DMS 273 (cell line): ENCODE measurements around the gene SLC22A7.
A peak's percentile ranks its signal among the peaks of the same experiment; 100 is the strongest.

ENCODE experiments used
- DNase-seq: peaks from one replicate; lab custom pipeline; 2025; ENCODE audit not compliant: unreplicated experiment; lab: John Stamatoyannopoulos, UW

Gene SLC22A7

DNA sequence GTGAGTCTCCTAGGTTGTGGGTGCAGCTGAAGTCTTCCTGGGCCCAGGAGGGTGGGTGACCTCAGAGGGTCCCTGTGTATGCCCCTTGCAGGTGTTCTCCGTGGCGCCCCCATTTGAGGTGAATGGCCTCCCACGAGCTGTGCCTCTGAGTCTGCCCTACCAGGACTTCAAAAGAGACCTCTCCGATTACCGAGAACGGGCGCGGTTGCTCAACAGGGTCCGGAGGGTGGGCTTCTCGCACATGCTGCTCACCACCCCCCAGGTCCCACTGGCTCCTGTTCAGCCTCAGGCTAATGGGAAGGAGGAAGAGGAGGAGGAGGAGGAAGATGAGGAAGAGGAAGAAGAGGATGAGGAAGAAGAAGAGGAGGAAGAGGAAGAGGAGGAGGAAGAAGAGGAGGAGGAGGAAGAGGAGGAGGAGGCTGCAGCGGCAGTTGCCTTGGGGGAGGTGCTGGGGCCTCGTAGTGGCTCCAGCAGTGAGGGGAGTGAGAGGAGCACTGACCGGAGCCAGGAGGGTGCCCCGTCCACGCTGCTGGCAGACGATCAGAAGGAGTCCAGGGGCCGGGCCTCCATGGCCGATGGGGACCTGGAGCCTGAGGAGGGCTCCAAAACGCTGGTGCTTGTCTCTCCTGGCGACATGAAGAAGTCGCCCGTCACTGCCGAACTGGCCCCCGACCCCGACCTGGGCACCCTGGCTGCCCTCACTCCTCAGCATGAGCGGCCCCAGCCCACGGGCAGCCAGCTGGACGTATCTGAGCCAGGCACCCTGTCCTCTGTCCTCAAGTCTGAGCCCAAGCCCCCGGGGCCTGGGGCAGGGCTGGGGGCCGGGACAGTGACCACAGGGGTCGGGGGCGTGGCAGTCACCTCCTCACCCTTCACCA is 15.2 kb upstream of the SLC22A7 start:
- no peak for DNase-seq

DNA sequence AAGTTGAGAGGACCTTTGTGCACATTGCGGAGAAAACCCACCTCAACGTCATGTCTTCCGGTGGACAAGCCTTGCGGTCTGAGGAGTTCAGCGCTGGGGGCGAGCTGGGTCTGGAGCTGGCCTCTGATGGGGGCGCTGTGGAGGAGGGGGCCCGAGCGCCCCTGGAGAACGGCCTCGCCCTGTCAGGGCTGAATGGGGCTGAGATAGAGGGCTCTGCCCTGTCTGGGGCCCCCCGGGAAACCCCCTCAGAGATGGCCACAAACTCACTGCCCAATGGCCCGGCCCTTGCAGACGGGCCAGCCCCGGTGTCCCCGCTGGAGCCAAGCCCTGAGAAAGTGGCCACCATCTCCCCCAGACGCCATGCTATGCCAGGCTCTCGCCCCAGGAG is 14.6 kb upstream of the SLC22A7 start:
- DNase-seq = no peak

DNA sequence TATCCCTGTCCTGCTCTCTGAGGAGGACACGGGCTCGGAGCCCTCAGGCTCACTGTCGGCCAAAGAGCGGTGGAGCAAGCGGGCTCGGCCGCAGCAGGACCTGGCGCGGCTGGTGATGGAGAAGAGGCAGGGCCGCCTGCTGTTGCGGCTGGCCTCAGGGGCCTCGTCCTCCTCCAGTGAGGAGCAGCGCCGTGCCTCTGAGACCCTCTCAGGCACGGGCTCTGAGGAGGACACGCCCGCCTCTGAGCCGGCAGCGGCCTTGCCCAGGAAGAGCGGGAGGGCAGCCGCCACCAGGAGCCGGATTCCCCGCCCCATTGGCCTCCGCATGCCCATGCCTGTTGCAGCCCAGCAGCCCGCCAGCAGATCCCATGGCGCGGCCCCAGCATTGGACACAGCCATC is 14.2 kb upstream of the SLC22A7 start:
- DNase-seq = peak; percentile 36

DNA sequence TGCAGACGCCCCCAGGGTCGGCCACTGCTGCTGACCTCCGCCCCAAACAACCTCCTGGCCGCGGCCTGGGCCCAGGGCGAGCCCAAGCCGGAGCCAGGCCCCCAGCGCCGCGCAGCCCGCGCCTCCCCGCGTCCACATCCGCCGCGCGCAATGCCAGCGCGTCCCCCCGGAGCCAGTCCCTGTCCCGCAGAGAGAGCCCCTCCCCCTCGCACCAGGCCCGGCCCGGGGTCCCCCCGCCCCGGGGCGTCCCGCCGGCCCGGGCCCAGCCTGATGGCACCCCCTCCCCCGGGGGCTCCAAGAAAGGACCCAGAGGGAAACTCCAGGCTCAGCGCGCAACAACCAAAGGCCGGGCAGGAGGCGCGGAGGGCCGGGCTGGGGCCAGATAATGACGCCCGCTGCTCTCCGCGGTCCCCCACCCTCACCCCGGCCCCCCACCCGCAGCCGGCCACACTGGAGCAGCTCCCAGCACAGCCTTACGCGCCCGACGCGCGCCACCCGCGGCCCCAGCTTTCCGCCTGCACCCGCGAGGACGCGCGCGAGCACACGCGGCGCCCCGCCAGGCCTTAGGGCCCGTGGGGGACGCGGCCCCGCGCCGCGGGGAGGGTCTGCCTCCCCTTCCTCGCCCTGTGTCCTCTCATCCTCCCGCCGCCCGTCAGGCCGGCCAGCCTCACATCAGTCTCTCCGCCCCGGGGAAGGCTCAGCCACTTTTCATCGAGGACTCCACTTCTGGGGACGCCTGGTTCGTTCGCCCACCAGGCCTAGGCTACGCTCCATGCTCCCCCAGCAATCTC is 12.9 kb upstream of the SLC22A7 start:
- no peak for DNase-seq

DNA sequence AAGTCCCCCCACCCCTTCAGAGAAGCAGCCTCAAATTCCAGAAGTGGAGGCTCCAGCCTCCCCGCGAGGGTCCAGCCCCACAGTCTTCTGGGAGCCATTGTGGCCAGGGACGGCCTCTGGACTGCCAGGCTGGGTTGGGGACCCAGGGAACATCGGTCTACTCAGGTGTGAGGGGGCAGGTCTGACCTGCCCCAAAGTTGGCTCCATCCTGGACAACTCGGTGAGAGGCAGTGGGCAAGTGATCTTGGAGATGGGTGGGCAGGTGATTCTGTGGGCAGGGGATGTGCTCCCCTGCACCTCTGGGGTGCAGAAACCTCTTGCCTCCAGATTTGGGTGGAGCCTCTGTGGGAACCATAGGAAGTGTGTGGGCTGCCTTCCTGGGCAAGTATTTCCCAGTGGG is 12.2 kb upstream of the SLC22A7 start:
- no peak for DNase-seq

DNA sequence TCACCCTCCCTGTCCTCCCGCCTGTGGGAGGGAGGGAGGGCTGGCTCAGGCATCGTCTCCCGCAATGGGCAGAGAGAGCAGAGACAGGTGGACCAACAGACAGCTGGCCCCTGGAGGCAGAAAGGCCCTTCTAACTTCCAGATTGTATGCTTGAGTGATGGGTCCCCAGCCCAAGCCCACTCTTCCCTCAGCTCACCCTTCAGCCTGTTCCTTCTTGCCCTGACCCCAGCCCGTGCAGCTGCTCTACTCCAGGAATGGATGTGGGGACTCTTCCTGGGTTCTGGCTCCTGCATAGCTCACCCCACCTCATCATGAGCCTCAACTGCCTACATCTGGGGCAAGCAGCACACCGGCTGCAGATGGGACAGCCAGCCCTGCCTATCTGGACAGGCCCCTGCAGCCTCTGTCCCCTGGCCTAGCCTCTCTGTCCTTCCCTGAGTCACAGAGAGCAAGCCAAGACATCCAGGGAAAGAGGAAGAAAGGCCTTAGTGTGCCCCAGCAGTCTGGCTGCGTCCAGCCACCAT is 11.5 kb upstream of the SLC22A7 start:
- no peak for DNase-seq

DNA sequence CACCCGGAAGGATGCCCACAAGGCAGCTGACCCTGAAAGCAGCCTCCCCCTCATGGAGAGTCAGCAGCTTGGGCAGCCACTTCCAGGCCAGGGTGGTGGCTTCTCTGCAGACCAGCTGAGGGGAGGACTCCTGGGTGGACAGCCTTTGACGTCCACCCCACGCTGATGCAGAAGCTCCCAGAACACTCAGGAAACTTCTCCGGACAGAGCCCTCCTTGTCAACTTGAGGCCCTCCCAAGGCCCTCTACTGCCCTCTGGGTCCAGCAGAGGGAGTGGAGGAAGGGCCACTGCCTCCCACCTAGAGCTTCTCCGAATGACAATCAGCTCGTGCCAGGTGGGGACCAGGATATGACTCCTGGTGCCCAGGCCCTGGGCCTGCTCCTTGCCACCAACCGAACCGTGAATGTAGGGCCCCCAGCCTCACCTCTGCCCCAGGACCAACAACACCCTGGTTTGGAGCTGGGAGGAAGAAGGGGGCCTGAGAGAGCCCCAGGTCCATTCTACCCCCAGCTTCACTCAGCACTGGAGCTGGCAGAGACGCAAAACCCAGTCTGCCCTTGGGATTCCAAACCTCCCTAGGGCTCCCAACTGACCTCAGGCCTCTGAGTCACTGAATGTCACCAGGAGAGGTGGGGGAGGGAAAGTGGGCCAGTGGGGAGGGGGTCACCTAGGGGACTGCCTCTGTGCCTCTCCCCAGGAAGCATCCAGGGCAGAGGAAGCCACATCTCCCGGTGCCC is 10.9 kb upstream of the SLC22A7 start:
- no peak for DNase-seq

DNA sequence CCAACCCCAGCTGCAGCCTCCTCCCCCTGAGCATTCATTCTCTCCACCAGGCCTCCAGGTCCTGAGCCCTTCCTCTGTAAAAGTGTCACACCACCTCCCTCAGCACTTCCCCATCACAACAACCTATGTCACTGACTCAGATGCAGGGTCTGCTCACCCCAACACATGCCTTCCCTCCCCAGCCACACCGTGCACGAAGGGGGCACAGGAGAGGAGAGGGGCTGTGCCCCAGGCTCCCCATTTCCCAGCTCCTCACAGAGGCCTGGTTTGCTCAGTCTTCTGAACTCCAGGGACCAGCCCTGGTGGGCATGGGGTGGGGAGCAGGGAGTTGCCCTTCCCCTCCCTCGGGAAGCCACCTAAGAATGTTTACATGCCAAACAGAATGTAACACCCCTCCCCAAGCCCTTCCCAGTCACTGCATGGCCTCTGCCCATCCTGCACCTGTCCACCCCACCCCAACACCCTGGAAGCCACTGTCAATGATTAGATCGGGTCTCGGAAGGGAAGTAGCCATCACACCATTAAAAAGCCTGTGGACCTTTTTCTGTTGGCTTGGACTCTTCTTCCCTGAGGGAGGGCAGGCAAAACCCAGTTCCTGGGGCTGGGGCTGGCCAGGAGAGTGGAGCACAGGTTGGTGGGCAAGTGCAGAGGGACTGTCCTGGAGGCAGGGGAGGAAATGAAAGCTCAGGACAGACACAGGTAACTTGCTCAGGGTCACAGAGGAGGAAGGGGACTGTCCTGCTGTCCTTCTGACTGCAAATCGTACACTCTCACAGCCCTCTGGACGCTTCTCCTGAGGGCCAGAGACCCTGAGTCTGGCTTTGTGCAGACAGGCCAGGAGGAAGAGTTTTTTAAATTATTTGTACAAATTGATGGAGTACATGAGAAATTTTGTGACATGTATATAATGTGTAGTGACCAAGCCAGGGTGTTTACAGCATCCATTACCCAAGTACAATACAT is 10.1 kb upstream of the SLC22A7 start:
- DNase-seq = no peak

DNA sequence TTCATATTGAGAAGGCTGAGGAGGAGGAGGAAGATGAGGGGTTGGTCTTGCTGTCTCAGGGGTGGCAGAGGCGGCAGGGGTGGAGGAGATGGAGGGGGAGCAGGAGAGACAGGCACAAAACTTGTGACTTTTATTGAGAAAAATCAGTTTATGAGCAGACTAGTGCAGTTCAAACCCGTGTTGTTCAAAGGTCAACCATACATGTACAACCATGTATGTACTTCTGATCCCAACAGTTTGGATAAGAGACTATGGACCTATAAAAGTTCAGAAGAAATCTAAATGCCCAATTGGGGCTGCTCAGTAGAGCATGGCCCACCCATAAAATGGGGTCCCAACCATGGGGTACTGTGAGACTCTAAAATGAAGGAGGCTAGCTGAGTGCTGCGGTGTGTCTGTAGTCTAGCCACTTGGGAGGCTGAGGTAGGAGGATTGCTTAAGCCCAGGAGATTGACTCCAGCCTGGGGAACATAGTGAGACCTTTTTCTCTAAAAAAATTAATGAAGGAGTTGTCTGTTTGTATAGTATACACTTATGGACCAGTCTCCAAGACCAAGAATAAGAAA is 7.6 kb upstream of the SLC22A7 start:
- no peak for DNase-seq

DNA sequence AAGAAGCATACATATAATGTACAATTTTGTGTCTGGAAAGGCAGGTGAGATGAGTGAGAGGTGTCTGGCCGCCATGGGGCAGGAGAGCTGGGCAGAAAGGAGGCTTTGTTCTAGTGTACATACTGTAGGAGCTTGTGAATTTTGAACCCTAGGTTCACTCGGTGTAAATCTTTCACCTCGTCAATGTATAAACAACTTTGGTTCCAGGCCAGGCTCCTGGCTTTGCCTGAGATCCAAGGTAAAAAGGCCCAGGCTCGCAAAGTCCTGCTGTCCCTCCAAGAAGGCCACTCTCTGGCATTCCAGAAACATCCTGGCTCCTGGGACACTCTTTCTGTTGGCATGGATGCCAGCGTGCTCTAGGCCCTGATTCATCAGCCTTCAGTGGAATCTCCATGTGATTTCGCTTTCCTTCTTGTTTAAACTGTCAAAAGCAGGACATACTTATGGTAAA is 7.1 kb upstream of the SLC22A7 start:
- no peak for DNase-seq

DNA sequence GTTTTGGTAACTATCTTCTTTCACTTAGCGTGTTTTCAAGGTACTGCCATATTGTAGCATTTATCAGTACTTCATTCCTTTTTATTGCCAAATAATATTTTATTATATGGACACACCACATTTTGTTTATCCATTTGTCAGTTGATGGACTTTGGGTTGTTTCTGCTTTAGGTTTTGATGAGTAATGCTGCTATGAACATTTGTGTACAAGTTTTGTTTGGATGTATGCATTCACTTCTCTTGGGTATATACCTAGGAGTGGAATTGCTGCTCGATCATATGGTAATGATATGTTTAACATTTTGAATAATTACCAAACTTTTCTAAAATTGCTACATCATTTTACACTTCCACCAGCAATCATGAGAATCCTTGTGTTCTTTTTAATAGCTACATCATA is 6.4 kb upstream of the SLC22A7 start:
- no peak for DNase-seq

DNA sequence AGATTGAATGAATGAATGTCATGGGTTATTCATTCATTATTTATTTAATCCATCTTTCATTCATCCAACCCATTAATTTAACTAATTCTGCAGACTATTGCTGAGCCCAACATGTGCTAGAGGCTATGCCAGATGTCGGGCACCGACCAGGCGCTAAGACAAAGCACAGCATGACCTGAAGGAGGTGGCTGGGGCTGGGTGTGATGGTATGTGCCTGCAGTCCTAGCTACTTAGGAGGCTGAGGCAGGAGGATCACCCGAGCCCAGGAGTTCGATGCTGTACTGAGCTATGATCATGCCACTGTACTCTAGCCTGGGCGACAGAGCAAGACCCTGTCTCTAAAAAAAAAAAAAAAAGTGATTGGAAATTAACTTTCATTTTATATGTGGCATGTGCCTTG is 5.7 kb upstream of the SLC22A7 start:
- no peak for DNase-seq

DNA sequence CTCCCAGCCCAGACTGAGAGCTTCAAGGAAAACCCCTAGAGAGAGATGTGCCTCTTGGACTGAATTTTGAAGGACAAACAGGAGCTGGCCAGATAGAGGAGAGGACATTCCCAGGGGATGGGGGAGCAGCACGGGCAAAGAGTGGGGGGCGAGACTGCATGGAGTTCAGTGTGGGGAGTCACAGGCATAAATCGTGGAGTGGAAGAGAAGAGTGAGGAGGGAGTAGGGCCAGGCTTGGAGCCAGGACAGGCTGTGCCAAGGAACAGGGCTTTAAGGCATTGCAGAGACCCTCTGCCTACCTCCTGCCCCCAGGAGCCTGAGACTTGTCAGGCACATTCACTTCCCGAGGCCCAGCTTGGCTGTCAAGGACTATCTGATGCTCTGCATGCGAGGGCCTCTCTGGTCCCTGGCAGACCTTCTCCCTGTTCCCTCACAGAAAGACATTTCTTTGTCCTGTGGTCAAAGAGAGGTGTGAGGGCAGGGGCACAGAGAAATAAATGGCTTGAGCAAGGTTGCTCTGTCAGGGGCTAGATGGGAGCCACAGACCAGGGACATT is 5.2 kb upstream of the SLC22A7 start:
- DNase-seq = no peak

DNA sequence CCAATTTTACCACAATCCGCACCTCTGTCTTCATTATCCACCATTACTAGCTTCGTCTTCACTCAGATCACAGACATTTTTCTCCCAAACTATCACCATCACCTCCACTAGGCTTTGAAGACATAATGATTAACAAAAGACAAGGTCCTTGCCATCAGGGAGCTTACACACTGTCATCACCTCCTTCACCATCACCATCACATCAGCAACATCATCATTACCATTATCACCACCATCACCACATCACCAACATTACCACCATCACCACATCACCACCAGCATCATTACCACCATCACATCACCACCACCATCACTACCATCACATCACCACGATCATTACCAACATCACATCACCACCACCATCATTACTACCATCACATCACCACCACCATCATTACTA is 4.4 kb upstream of the SLC22A7 start:
- DNase-seq = no peak

DNA sequence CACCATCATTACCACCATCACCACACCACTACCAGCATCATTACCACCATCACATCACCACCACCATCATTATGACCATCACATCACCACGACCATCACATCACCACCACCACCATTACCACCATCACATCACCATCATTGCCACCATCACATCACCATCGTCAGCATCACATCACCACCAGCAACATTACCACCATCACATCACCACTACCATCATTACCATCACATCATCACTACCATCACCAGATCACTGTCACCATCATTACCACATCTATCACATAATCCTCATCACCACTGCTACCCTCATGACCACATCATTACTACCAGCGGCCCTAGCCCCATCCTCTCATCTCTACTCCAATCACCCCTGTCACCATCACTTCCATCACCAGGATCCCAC is 3.5 kb upstream of the SLC22A7 start:
- no peak for DNase-seq

DNA sequence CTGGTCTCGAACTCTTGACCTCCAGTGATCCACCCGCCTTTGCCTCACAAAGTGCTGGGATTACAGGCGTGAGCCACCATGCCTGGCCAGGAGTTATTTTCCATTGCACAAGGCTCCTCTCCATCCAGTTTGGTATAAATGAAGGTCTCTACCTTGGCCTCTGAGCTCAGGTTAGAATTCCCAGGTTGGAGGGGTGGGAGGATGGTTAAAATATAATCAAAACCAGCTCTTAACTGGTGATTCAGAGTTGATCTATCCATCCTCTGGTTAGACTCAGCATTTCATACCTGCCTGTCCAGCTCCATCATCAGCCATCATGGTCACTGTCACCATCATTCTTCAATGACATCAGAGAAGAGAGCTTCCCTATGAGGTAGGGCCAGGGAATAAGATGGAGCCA is 2.6 kb upstream of the SLC22A7 start:
- DNase-seq = no peak

DNA sequence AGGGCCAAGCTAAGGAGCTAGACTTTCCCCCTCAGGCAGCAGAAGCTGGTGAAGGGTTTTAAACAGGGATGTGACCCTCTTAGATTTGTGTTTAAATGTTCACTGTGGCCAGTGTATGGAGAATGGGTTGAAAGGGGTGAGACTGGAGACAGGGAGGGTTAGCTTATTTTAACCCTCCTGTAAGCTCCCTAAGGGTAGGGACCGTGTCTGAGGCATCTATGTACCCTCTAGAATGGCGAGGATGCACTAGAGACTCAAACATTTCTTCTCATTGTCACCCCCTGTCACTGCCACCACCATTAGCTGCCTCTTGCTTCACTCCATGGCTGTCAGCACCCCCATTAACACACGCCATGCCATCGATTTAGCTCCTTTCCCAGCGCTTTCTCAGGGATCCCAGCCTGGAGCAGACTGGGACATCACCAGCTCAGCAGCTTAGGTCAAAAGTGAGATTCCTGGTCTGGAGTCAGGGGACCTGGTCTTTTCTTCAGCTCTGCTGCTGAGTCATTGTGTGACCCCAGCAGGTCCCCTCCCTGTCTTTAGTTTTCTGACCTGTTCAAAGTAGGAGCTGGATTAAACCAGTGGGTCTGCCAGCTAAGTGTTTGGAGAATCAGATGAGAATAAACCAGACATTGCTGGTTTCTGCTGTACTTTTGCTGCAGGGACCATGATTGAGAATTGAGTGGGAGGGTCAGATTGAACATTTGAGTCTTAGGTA is 1.1 kb upstream of the SLC22A7 start:
- no peak for DNase-seq

DNA sequence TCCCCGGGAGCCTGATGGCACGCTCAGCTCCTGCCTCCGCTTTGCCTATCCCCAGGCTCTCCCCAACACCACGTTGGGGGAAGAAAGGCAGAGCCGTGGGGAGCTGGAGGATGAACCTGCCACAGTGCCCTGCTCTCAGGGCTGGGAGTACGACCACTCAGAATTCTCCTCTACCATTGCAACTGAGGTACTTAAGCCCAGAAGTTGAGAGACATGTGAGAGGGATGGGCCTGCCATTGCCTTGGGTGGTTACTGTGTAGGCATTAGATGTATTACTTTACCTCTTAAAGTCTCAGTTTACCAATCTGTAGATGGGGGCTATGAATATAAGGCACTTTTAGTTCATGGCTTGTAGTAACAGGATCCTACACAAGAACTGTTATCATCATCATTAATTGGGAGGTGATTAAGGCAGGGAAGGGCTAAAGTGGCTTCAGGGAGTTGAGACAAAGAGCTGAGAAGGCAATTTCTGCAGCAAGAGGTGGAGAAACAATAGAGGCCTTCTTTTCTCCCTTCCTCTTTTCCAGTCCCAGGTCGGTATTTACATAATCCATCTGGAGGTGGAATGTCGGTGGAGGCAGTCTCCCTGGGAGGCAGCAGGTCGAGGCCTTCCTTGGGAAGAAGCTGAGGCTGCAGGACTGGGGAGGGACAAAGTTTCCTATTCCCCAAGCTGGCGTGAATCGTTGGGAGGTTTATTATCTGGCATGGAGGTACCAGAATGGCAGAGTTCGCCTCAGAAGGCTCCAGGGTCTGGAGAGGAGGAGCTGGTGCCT is 691 bp downstream of the SLC22A7 start:
- no peak for DNase-seq
